Tibial nerve (tissue), 4 donors: Measurements from ENCODE around the gene SLC6A13. TPM values are rescaled to one million over a fixed set of nuclear protein-coding genes. Genes with fewer than 3 reads are reported as not detected.

Source experiments
- DNase-seq, 2 donors: peaks; one replicate each; pipeline ENCODE4 v3.0.0-alpha.2; 2019; ENCODE audit warnings: low spot score in 2 of 2
- H3K27ac ChIP-seq, 4 donors: fragments of 200-600 bp; sonication (generic) in 3 of 4; one replicate each; pipeline ENCODE4 v1.5.1; 2017 to 2019; ENCODE audit warnings: mild to moderate bottlenecking in 1 of 4
- H3K27me3 ChIP-seq, 2 donors: fragments of 200-600 bp; sonication (generic) in 1 of 2; one replicate each; pipeline versions ENCODE4 v1.5.1 to v1.6.0; 2017 to 2019
- H3K36me3 ChIP-seq, 3 donors: fragments of 200-600 bp; sonication (generic); one replicate each; pipeline ENCODE4 v1.5.1; 2018 to 2019
- H3K4me1 ChIP-seq, 4 donors: fragments of 200-600 bp; sonication (generic) in 3 of 4; one replicate each; pipeline ENCODE4 v1.5.1; 2017 to 2019
- H3K4me3 ChIP-seq, 4 donors: fragments of 200-600 bp; sonication (generic) in 3 of 4; one replicate each; pipeline ENCODE4 v1.5.1; 2017 to 2019; ENCODE audit warnings: mild to moderate bottlenecking in 1 of 4, moderate library complexity in 1 of 4
- H3K9me3 ChIP-seq, 4 donors: fragments of 200-600 bp; sonication (generic) in 3 of 4; one replicate each; pipeline ENCODE4 v1.5.1; 2017 to 2019
- EP300 ChIP-seq, 2 donors: sonication (generic); formaldehyde crosslinking; IDR thresholded peaks; one replicate each; pipeline ENCODE4 v1.6.1; 2017; ENCODE audit warnings: antibody characterized with exemption in 2 of 2, mild to moderate bottlenecking in 1 of 2
- POLR2A ChIP-seq, 2 donors: fragments of 450-650 bp; IDR thresholded peaks; one replicate each; pipeline ENCODE4 v1.6.1; 2017; ENCODE audit warnings: antibody characterized with exemption in 2 of 2, mild to moderate bottlenecking in 2 of 2, moderate library complexity in 2 of 2
- WGBS, 2 donors: methylation state at CpG; one replicate each; pipeline ENCODE4 v1.1.5; 2018; 5-methylcytosine and 5-hydroxymethylcytosine counted together
- total RNA-seq, 4 donors: library from RNA; depleted of rRNA; stranded (reverse); fragments of >200 nt; gene quantifications; one replicate each; pipeline ENCODE4 v1.1.0, GENCODE V29; 2016
- TF ChIP-seq, protein P1 (sequence below), 5 experiments: fragments of 200-600 bp in 3 of 5; fragments of 450-650 bp in 2 of 5; sonication (generic) in 3 of 5; IDR thresholded peaks; one replicate each; pipeline ENCODE4 v1.5.1; 2016 to 2019; ENCODE audit warnings: antibody characterized with exemption in 5 of 5, mild to moderate bottlenecking in 3 of 5, moderate library complexity in 2 of 5

SLC6A13 gene
- total RNA-seq, 4 donors from 2014 or later: 0.21 to 1.5 TPM; not detected in 2

DNA sequence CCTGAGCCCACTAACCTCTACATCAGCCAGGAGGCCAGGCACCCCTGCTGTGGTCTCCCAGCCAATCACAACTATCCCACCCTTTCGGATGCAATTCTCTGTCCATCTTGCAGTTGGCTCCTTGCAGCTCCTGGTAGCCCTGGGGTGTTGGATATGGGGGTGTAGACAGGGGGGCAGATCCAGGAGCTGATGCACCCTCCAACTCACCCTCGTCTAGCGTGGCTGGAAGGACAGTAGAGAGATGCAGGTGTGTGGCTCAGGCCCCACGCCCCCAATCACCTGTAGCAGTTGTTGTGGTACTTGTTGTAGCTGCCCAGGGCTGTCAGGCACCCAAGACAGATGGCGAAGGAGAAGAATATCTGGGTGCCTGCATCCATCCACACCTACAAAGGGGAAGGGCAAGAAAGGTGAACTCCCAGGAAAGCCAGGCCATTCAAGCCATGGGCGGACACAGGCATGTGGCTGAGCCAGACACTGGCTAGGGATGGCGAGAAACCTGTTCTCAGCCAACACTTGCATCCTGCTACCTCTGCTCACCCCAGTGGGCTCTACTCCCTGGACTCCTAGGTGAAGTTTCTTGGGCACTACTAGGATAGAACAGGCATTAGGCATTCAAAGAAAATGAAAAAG, 35.2 kb downstream of the SLC6A13 start:
- TF ChIP-seq, protein P1, sequence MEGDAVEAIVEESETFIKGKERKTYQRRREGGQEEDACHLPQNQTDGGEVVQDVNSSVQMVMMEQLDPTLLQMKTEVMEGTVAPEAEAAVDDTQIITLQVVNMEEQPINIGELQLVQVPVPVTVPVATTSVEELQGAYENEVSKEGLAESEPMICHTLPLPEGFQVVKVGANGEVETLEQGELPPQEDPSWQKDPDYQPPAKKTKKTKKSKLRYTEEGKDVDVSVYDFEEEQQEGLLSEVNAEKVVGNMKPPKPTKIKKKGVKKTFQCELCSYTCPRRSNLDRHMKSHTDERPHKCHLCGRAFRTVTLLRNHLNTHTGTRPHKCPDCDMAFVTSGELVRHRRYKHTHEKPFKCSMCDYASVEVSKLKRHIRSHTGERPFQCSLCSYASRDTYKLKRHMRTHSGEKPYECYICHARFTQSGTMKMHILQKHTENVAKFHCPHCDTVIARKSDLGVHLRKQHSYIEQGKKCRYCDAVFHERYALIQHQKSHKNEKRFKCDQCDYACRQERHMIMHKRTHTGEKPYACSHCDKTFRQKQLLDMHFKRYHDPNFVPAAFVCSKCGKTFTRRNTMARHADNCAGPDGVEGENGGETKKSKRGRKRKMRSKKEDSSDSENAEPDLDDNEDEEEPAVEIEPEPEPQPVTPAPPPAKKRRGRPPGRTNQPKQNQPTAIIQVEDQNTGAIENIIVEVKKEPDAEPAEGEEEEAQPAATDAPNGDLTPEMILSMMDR (IDR thresholded peaks at IDR 0.05): no peak
- no peak for TF ChIP-seq POLR2A (IDR thresholded peaks at IDR 0.05)
- no peak for TF ChIP-seq EP300 (IDR thresholded peaks at IDR 0.05)
- Histone ChIP-seq H3K27me3 (no peaks in the 10 kb centered on the region), H3K36me3 (no peaks in the 10 kb centered on the region), H3K4me1 (peaks cover 0 to 9% (median 0%) of the 10 kb centered on the region in 4 donors), H3K4me3 (no peak overlapping the region), H3K27ac (no peak overlapping the region), H3K9me3 (no peaks in the 10 kb centered on the region)
- WGBS, 2 donors: 88 to 92% methylated on average over 7 of the region's 7 CpGs
- DNase-seq: no peak

DNA sequence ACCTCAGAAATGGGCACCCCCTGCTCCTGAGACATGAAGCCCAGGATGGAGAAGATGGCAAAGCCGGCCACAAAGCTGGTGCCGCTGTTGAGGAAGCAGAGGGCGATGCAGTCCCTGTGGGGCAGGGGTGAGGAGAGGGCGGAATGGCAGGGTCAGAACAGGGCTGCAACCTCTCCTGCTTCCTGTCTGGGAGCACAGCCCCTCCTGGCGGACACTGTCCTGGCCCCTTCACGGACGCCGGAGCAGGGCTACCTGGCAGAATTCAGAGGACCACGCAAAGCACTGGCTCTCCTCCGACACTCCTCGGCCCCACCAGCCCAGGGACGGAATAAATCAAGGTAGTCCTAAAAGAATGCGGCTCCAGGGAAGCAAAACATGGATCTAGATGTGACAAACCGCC, 36.2 kb downstream of the SLC6A13 start:
- no peak overlapping the region for H3K4me3 ChIP-seq
- DNase-seq: no peak
- no peak overlapping the region for H3K27ac ChIP-seq
- peaks cover 0 to 9% (median 0%) of the 10 kb centered on the region in 4 donors for H3K4me1 ChIP-seq
- no peaks in the 10 kb centered on the region for H3K27me3 ChIP-seq
- H3K36me3 ChIP-seq: no peaks in the 10 kb centered on the region
- 83 to 87% methylated on average over 13 of the region's 14 CpGs for WGBS, 2 donors
- H3K9me3 ChIP-seq: no peaks in the 10 kb centered on the region
- no peak for TF ChIP-seq EP300 (IDR thresholded peaks at IDR 0.05)
- no peak for TF ChIP-seq POLR2A (IDR thresholded peaks at IDR 0.05)
- TF ChIP-seq, protein P1 (IDR thresholded peaks at IDR 0.05): no peak

DNA sequence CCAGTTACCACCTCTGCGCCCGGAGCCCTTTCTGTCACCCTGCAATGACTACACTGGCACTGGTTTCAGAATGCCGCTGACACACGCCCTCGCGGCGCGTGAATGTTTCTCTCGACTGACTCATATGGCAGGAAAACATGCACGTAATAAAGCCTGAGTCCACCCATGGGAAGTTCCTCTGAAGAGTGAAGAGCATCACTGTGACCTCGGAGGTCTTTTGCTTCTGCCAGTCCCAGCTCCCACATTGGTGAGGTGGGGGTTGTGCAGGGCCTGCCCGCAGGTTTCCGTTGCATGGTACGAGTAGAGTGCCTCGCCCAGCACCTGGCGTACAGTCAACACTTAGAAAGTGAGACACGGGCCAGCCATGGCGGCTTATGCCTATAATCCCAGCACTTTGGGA, 37.6 kb downstream of the SLC6A13 start:
- Histone ChIP-seq H3K4me1 (peaks cover 0 to 11% (median 0%) of the 10 kb centered on the region in 4 donors), H3K9me3 (no peaks in the 10 kb centered on the region), H3K36me3 (no peaks in the 10 kb centered on the region), H3K27me3 (peaks cover 0 to 6% of the 10 kb centered on the region in 2 donors), H3K4me3 (no peak overlapping the region), H3K27ac (no peak overlapping the region)
- no peak for DNase-seq
- no peak for TF ChIP-seq POLR2A (IDR thresholded peaks at IDR 0.05)
- TF ChIP-seq EP300 (IDR thresholded peaks at IDR 0.05): no peak
- TF ChIP-seq, protein P1 (IDR thresholded peaks at IDR 0.05): no peak
- WGBS, 2 donors: 93 to 94% methylated on average over 18 of the region's 18 CpGs

DNA sequence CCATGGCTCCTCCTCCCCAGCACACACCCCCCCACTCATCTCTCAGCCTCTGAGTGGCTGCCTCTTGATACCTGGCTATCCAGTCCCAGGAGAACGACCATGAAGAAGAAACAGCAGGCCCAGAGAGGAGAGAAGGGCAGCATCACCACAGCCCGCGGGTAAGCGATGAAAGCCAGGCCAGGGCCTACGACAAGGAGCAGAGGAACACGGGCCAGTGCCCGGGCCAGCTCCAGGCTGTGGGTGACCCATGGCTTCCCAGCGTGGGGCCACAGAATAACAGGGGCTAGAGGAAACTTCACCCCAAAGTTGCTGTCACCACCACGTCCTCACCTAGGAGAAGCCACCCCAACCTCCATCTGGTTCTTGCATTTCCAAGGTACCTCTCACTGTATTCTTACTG, 38.3 kb downstream of the SLC6A13 start:
- DNase-seq: no peak

DNA sequence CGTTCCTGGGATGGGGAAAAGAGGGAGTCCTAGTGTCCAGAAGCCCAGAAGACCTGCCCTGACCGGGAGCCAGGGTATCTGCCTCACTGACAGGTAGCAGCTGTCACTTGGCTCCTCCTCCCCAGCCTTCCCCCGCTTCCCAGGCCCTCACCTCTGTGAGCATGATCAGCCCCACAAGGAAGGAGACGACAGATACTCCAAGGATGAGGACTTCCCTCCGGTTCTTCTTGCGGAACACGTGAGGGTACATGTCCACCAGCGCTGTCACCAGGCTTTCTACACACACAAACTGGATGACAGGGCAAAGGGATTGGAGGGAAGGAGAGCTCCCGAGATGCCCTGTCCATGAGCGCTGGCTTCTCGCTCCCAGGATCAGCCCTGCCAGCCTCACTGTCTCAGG, 38.8 kb downstream of the SLC6A13 start:
- Histone ChIP-seq H3K4me1 (peaks cover 0 to 5% (median 0%) of the 10 kb centered on the region in 4 donors), H3K9me3 (no peaks in the 10 kb centered on the region), H3K27me3 (peaks cover 0 to 10% of the 10 kb centered on the region in 2 donors), H3K4me3 (no peak overlapping the region), H3K36me3 (no peaks in the 10 kb centered on the region), H3K27ac (no peak overlapping the region)
- 81 to 85% methylated on average over 11 of the region's 11 CpGs for WGBS, 2 donors
- no peak for DNase-seq
- TF ChIP-seq EP300 (IDR thresholded peaks at IDR 0.05) (no peak), POLR2A (IDR thresholded peaks at IDR 0.05) (no peak)
- TF ChIP-seq, protein P1 (IDR thresholded peaks at IDR 0.05): no peak

More for the DNA sequence above, 38.3 kb downstream of the SLC6A13 start:
- H3K4me3 ChIP-seq: no peak overlapping the region
- H3K4me1 ChIP-seq: peaks cover 0 to 9% (median 0%) of the 10 kb centered on the region in 4 donors
- peaks cover 0 to 10% of the 10 kb centered on the region in 2 donors for H3K27me3 ChIP-seq
- 86 to 95% methylated on average over 9 of the region's 9 CpGs for WGBS, 2 donors
- TF ChIP-seq POLR2A (IDR thresholded peaks at IDR 0.05): no peak
- TF ChIP-seq, protein P1 (IDR thresholded peaks at IDR 0.05): no peak
- no peak for TF ChIP-seq EP300 (IDR thresholded peaks at IDR 0.05)
- no peaks in the 10 kb centered on the region for H3K9me3 ChIP-seq
- no peaks in the 10 kb centered on the region for H3K36me3 ChIP-seq
- no peak overlapping the region for H3K27ac ChIP-seq
